IMR-90 (cell line): ENCODE measurements around the gene TJP1. TPM values are rescaled to one million over a fixed set of nuclear protein-coding genes. Genes with fewer than 3 reads are reported as not detected.

Experiments
- ATAC-seq: fragments of 200-7000 bp; cut with Tn5 transposase; 2 replicates; pipeline ENCODE4 v1.9.1; 2020; ENCODE audit warnings: low read depth, mild to moderate bottlenecking, moderate library complexity
- BruUV-seq: library from RNA; stranded (reverse); fragments of 400-500 nt; replicated peaks from 2 replicates; lab custom pipeline; 2021; lab: Mats Ljungman, UMichigan
- CTCF ChIA-PET: fragments of 300-600 bp; formaldehyde crosslinking; extraction: SDS; loops from one replicate; lab custom pipeline; 2021; ENCODE audit warnings: antibody characterized with exemption; lab: Yijun Ruan, JAX
- POLR2A ChIA-PET: fragments of 300-600 bp; sonication (Branson Sonifier 250); formaldehyde crosslinking; loops from one replicate; lab custom pipeline; 2022; ENCODE audit warnings: antibody characterized with exemption; ENCODE audit not compliant: unreplicated experiment; lab: Charles Lee
- DNase-seq: peaks from one replicate; pipeline ENCODE4 v3.0.0; 2013
- H2AFZ ChIP-seq: replicated peaks from 2 replicates; pipeline ENCODE3; 2013; ENCODE audit warnings: low read length, mild to moderate bottlenecking; ENCODE audit not compliant: poor library complexity
- H2AK5ac ChIP-seq: 2 replicates; pipeline ENCODE4 v1.6.1; 2013; ENCODE audit warnings: low read depth, low read length, inconsistent platforms
- H2AK9ac ChIP-seq: replicated peaks from 2 replicates; pipeline ENCODE3; 2013; ENCODE audit warnings: mild to moderate bottlenecking, low read depth, low read length, moderate library complexity; ENCODE audit not compliant: poor library complexity
- H2BK120ac ChIP-seq: 2 replicates; pipeline ENCODE4 v1.6.1; 2013; ENCODE audit warnings: low read depth, low read length, inconsistent platforms
- H2BK15ac ChIP-seq: 3 replicates; pipeline ENCODE4 v1.6.1; 2013; ENCODE audit warnings: low read depth, low read length, inconsistent platforms
- H2BK20ac ChIP-seq: 2 replicates; pipeline ENCODE4 v1.6.1; 2013; ENCODE audit warnings: low read depth, mild to moderate bottlenecking, inconsistent platforms, low read length, moderate library complexity
- H2BK5ac ChIP-seq: 2 replicates; pipeline ENCODE4 v1.6.1; 2013; ENCODE audit warnings: mild to moderate bottlenecking, low read depth, low read length, inconsistent platforms; ENCODE audit not compliant: poor library complexity, severe bottlenecking
- H3K14ac ChIP-seq: replicated peaks from 2 replicates; pipeline ENCODE4 v1.6.1; 2013; ENCODE audit warnings: low read depth, low read length, inconsistent platforms
- H3K18ac ChIP-seq: 2 replicates; pipeline ENCODE4 v1.6.1; 2013; ENCODE audit warnings: low read depth, low read length, control low read depth
- H3K23ac ChIP-seq: 2 replicates; pipeline ENCODE4 v1.6.1; 2013; ENCODE audit warnings: low read depth, low read length, inconsistent platforms
- H3K27ac ChIP-seq: 2 replicates; pipeline ENCODE4 v1.5.1; 2013; ENCODE audit warnings: mild to moderate bottlenecking, control low read depth, low read length; ENCODE audit not compliant: insufficient read depth
- H3K27me3 ChIP-seq: 2 replicates; pipeline ENCODE4 v1.6.1; 2013; ENCODE audit warnings: low read length; ENCODE audit not compliant: control insufficient read depth, insufficient read depth
- H3K36me3 ChIP-seq: 2 replicates; pipeline ENCODE4 v1.6.1; 2013; ENCODE audit warnings: low read length, mixed read lengths; ENCODE audit not compliant: control insufficient read depth, insufficient read depth
- H3K4ac ChIP-seq: 2 replicates; pipeline ENCODE4 v1.6.1; 2013; ENCODE audit warnings: low read depth, low read length, inconsistent platforms
- H3K4me1 ChIP-seq: 2 replicates; pipeline ENCODE4 v1.6.1; 2013; ENCODE audit warnings: low read length, mixed read lengths; ENCODE audit not compliant: control insufficient read depth, insufficient read depth
- H3K4me2 ChIP-seq: 2 replicates; pipeline ENCODE4 v1.6.1; 2013; ENCODE audit warnings: low read depth, mild to moderate bottlenecking, control low read depth, low read length, moderate library complexity
- H3K4me3 ChIP-seq: 2 replicates; pipeline ENCODE4 v1.5.1; 2013; ENCODE audit warnings: low read depth, mild to moderate bottlenecking, control low read depth, low read length, moderate library complexity; ENCODE audit not compliant: insufficient read depth
- H3K56ac ChIP-seq: 2 replicates; pipeline ENCODE4 v1.6.1; 2013; ENCODE audit warnings: low read length, inconsistent platforms; ENCODE audit not compliant: insufficient read depth; ENCODE audit errors: extremely low read depth
- H3K79me1 ChIP-seq, 2 experiments: 2 replicates each; pipeline ENCODE4 v1.6.1; 2013; ENCODE audit warnings: low read length in 2 of 2, inconsistent platforms in 1 of 2, low read depth in 1 of 2
- H3K9ac ChIP-seq: 2 replicates; pipeline ENCODE4 v1.6.1; 2013; ENCODE audit warnings: low read depth, low read length, control low read depth
- H3K9me1 ChIP-seq: 2 replicates; pipeline ENCODE4 v1.6.1; 2013; ENCODE audit warnings: low read length, inconsistent platforms; ENCODE audit not compliant: insufficient read depth
- H3K9me3 ChIP-seq: 2 replicates; pipeline ENCODE4 v1.6.1; 2013; ENCODE audit warnings: low read length; ENCODE audit not compliant: control insufficient read depth, insufficient read depth
- H4K20me1 ChIP-seq: 2 replicates; pipeline ENCODE4 v1.6.1; 2013; ENCODE audit warnings: low read length, inconsistent platforms; ENCODE audit not compliant: insufficient read depth
- H4K5ac ChIP-seq: 2 replicates; pipeline ENCODE4 v1.6.1; 2013; ENCODE audit warnings: mild to moderate bottlenecking, low read depth, low read length, control low read depth
- H4K8ac ChIP-seq, 2 experiments: 2 replicates each; pipeline ENCODE4 v1.6.1; 2013; ENCODE audit warnings: low read depth in 2 of 2, low read length in 2 of 2, control low read depth in 1 of 2, inconsistent platforms in 1 of 2
- H4K91ac ChIP-seq: 2 replicates; pipeline ENCODE4 v1.6.1; 2013; ENCODE audit warnings: low read depth, low read length, inconsistent platforms; ENCODE audit not compliant: insufficient read depth
- MAZ ChIP-seq: IDR thresholded peaks from 2 replicates; pipeline ENCODE4 v1.6.1; 2012; ENCODE audit warnings: low read depth, mild to moderate bottlenecking, low read length, improper control_type of control experiment, moderate library complexity, borderline replicate concordance
- MXI1 ChIP-seq: IDR thresholded peaks from 2 replicates; pipeline ENCODE4 v1.6.1; 2012; ENCODE audit warnings: low read depth, mild to moderate bottlenecking, low read length, moderate library complexity, borderline replicate concordance
- NFE2L2 ChIP-seq: fragments of 150-350 bp; IDR thresholded peaks from 2 replicates; pipeline ENCODE4 v1.6.1; 2016; ENCODE audit warnings: low read depth, mild to moderate bottlenecking, low read length
- RAD21 ChIP-seq: IDR thresholded peaks from 2 replicates; pipeline ENCODE4 v1.6.1; 2012; ENCODE audit warnings: low read length, improper control_type of control experiment
- SMC3 ChIP-seq: fragments of 150-350 bp; IDR thresholded peaks from 2 replicates; pipeline ENCODE4 v1.6.1; 2016; ENCODE audit warnings: low read depth, mild to moderate bottlenecking, antibody characterized with exemption, low read length, moderate library complexity
- WGBS, 2 experiments: methylation state at CpG; one replicate each; pipeline versions ENCODE4 v1.1.5 to v1.1.7; 2013; ENCODE audit warnings: missing lambda C conversion rate in 2 of 2; ENCODE audit not compliant: insufficient read length in 1 of 2; ENCODE audit errors: extremely low coverage in 2 of 2; 5-methylcytosine and 5-hydroxymethylcytosine counted together
- dilution Hi-C: fragments of 300-500 bp; cut with HindIII; formaldehyde crosslinking; loops from one replicate; pipeline ENCODE4 v1.14.3; 2018; ENCODE audit warnings: low sequenced_read_pairs; ENCODE audit not compliant: unreplicated experiment
- in situ Hi-C: fragments of 300-500 bp; cut with MboI; formaldehyde crosslinking; loops from 3 replicates; pipeline ENCODE4 v1.14.3; 2019; ENCODE audit warnings: low sequenced_read_pairs, inconsistent platforms, mixed read lengths
- intact Hi-C: fragments of 100-400 bp; cut with micrococcal nuclease; formaldehyde crosslinking; loops from 2 replicates; pipeline ENCODE4 v1.10.0; 2022
- polyA plus RNA-seq, 3 experiments: library from polyadenylated mRNA; depleted of rRNA; stranded (reverse); fragments of >200 nt; gene quantifications; 2 replicates each; pipeline ENCODE4 v1.2.3, GENCODE V29; 2012; ENCODE audit warnings: low replicate concordance in 1 of 3
- total RNA-seq: library from RNA; depleted of rRNA; stranded (reverse); fragments of >200 nt; gene quantifications from 2 replicates; pipeline ENCODE4 v1.2.3, GENCODE V29; 2012
- TF ChIP-seq, protein P1 (sequence below): conservative IDR thresholded peaks from 2 replicates; pipeline ENCODE4 v1.5.1; 2012; ENCODE audit warnings: mild to moderate bottlenecking, low read depth, low read length, improper control_type of control experiment

Gene TJP1
- total and polyA plus RNA-seq, 2 of the 4 experiments (the other 2 are of a cell fraction): 42.2 to 43.4 TPM

DNA sequence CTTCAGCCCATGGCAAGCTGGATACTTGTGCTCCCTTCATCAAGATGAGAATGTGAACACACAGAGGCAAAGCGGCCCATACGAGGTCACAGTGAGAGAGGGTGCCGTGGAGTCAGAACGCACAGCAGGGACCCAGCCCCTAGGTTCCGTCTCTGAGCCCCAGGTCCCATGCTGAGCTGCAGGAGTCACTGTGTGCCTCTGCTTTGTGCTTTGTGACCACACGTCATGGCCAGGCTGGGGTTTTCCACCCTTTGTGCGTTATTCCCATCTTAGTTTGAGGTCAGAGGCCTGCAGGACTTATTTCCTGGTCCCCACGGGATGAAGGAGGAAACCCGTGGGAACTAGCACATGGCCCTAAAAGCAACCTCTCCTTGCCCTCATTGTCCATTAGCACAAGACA lies 140.3 kb downstream of the TJP1 start:
- no peak overlapping the region for H2BK120ac ChIP-seq
- H3K23ac ChIP-seq: no peak overlapping the region
- TF ChIP-seq RAD21 (no peak), SMC3 (no peak), MAZ (no peak), MXI1 (no peak), NFE2L2 (no peak)
- TF ChIP-seq, protein P1, sequence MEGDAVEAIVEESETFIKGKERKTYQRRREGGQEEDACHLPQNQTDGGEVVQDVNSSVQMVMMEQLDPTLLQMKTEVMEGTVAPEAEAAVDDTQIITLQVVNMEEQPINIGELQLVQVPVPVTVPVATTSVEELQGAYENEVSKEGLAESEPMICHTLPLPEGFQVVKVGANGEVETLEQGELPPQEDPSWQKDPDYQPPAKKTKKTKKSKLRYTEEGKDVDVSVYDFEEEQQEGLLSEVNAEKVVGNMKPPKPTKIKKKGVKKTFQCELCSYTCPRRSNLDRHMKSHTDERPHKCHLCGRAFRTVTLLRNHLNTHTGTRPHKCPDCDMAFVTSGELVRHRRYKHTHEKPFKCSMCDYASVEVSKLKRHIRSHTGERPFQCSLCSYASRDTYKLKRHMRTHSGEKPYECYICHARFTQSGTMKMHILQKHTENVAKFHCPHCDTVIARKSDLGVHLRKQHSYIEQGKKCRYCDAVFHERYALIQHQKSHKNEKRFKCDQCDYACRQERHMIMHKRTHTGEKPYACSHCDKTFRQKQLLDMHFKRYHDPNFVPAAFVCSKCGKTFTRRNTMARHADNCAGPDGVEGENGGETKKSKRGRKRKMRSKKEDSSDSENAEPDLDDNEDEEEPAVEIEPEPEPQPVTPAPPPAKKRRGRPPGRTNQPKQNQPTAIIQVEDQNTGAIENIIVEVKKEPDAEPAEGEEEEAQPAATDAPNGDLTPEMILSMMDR: no peak
- H3K4ac ChIP-seq: no peak overlapping the region
- H4K20me1 ChIP-seq: no peaks in the 10 kb centered on the region
- no peak overlapping the region for H3K14ac ChIP-seq
- CTCF ChIA-PET: no interaction called here
- H3K4me3 ChIP-seq: no peak overlapping the region
- no peak overlapping the region for H4K5ac ChIP-seq
- H2AFZ ChIP-seq: no peak overlapping the region
- no peaks in the 10 kb centered on the region for H3K27me3 ChIP-seq
- H3K18ac ChIP-seq: no peak overlapping the region
- no peaks in the 10 kb centered on the region for H3K36me3 ChIP-seq
- WGBS, 2 experiments: 100% methylated on average over 4 of the region's 9 CpGs; no CpG with 5 or more reads in 1 of the 2 experiments
- 0 out of 2 replicates have a peak, but pooled peaks cover 3% of the 10 kb centered on the region for H3K4me1 ChIP-seq
- DNase-seq (no peak), ATAC-seq (no peak)
- no peak overlapping the region for H2AK9ac ChIP-seq
- dilution Hi-C loops: no loop called here
- H3K4me2 ChIP-seq: no peak overlapping the region
- H4K91ac ChIP-seq: no peak overlapping the region
- no TSS peak for BruUV-seq
- no peak overlapping the region for H2BK5ac ChIP-seq
- no peaks in the 10 kb centered on the region for H3K79me1 ChIP-seq
- H2BK15ac ChIP-seq: no peak overlapping the region
- in situ Hi-C loops: no loop called here
- H3K9me1 ChIP-seq: peaks cover 4% of the 10 kb centered on the region; the same call in 1 of the 2 replicates
- no peak overlapping the region for H3K9ac ChIP-seq
- H2BK20ac ChIP-seq: no peak overlapping the region
- H3K9me3 ChIP-seq: no peaks in the 10 kb centered on the region
- H3K27ac ChIP-seq: no peak overlapping the region
- H2AK5ac ChIP-seq: no peak overlapping the region
- H4K8ac ChIP-seq: no peak overlapping the region
- POLR2A ChIA-PET: no interaction called here
- intact Hi-C loops: no loop called here
- no peak overlapping the region for H3K56ac ChIP-seq
